ENCODE measurements around the gene UQCR10. TPM values are rescaled to one million over a fixed set of nuclear protein-coding genes. Genes with fewer than 3 reads are reported as not detected.

UQCR10 gene
- total RNA-seq, 2 donors from 2014 or later: 171 to 217 TPM

GRCh38 chr22:29793396-29793795 is 26.2 kb downstream of the UQCR10 start:
- intact Hi-C loops (cut with DNase I): no loop called here
- no peak overlapping the region for H3K27ac ChIP-seq
- peaks cover 12% of the 10 kb centered on the region for H3K36me3 ChIP-seq

GRCh38 chr22:29795663-29796062 is 28.5 kb downstream of the UQCR10 start:
- Histone ChIP-seq H3K36me3 (peaks cover 2% of the 10 kb centered on the region), H3K4me1 (no peaks in the 10 kb centered on the region), H3K9ac (ENCODE audit: low read depth in 2 of 2, low read length in 2 of 2) (no peak overlapping the region), H3K4me3 (no peak overlapping the region), H3K27ac (no peak overlapping the region), H3K27me3 (no peaks in the 10 kb centered on the region), H3K9me3 (no peaks in the 10 kb centered on the region)
- intact Hi-C loops (cut with DNase I): no loop called here
- TF ChIP-seq CTCF (IDR thresholded peaks at IDR 0.05): no peak
- DNase-seq: no peak

More at GRCh38 chr22:29793396-29793795, 26.2 kb downstream of the UQCR10 start:
- DNase-seq: no peak
- H3K4me1 ChIP-seq: no peaks in the 10 kb centered on the region
- no peaks in the 10 kb centered on the region for H3K9me3 ChIP-seq
- TF ChIP-seq CTCF (IDR thresholded peaks at IDR 0.05): no peak
- H3K4me3 ChIP-seq: no peak overlapping the region
- H3K27me3 ChIP-seq: no peaks in the 10 kb centered on the region
- no peak overlapping the region for H3K9ac ChIP-seq (ENCODE audit: low read depth in 2 of 2, low read length in 2 of 2)

- no peak for TF ChIP-seq CTCF (IDR thresholded peaks at IDR 0.05)
- H3K36me3 ChIP-seq: no peaks in the 10 kb centered on the region
Measured at GRCh38 chr22:29797351-29797750, 30.2 kb downstream of the UQCR10 start.

GRCh38 chr22:29798318-29798717 is 31.1 kb downstream of the UQCR10 start:
- H3K9ac ChIP-seq (ENCODE audit: low read depth in 2 of 2, low read length in 2 of 2): no peak overlapping the region
- no peak for TF ChIP-seq CTCF (IDR thresholded peaks at IDR 0.05)
- no peak for DNase-seq
- H3K27me3 ChIP-seq: no peaks in the 10 kb centered on the region
- H3K9me3 ChIP-seq: no peaks in the 10 kb centered on the region
- no peak overlapping the region for H3K4me3 ChIP-seq
- intact Hi-C loops (cut with DNase I): no loop called here
- no peaks in the 10 kb centered on the region for H3K4me1 ChIP-seq
- H3K36me3 ChIP-seq: no peaks in the 10 kb centered on the region
- peak overlapping the region; percentile 24 for H3K27ac ChIP-seq

More at GRCh38 chr22:29797351-29797750, 30.2 kb downstream of the UQCR10 start:
- Histone ChIP-seq H3K27me3 (no peaks in the 10 kb centered on the region), H3K27ac (no peak overlapping the region), H3K9me3 (no peaks in the 10 kb centered on the region), H3K9ac (ENCODE audit: low read depth in 2 of 2, low read length in 2 of 2) (no peak overlapping the region), H3K4me1 (no peaks in the 10 kb centered on the region), H3K4me3 (no peak overlapping the region)
- no peak for DNase-seq
- intact Hi-C loops (cut with DNase I): no loop called here

GRCh38 chr22:29798801-29799200 is 31.6 kb downstream of the UQCR10 start:
- Histone ChIP-seq H3K9me3 (no peaks in the 10 kb centered on the region), H3K4me1 (no peaks in the 10 kb centered on the region), H3K27ac (peak overlapping the region; percentile 24), H3K4me3 (no peak overlapping the region), H3K27me3 (no peaks in the 10 kb centered on the region), H3K36me3 (peaks cover 3% of the 10 kb centered on the region), H3K9ac (ENCODE audit: low read depth in 2 of 2, low read length in 2 of 2) (peak overlapping the region in 1 of 2 donors; percentile 36)
- DNase-seq: no peak
- no peak for TF ChIP-seq CTCF (IDR thresholded peaks at IDR 0.05)
- intact Hi-C loops (cut with DNase I): no loop called here
